TTC549 (cell line): ENCODE results near the gene CALR3.
"Not testable (repeated sequence)": the region's sequence is repeated elsewhere in the genome, so short reads cannot be mapped to it uniquely, and the experiment has no call there.

Experiments
- FAIRE-seq: peaks from 2 replicates; lab custom pipeline; 2012; peaks lifted over from hg19 to GRCh38; lab: Jason Lieb, UNC

The CALR3 gene, protein sequence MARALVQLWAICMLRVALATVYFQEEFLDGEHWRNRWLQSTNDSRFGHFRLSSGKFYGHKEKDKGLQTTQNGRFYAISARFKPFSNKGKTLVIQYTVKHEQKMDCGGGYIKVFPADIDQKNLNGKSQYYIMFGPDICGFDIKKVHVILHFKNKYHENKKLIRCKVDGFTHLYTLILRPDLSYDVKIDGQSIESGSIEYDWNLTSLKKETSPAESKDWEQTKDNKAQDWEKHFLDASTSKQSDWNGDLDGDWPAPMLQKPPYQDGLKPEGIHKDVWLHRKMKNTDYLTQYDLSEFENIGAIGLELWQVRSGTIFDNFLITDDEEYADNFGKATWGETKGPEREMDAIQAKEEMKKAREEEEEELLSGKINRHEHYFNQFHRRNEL

DNA sequence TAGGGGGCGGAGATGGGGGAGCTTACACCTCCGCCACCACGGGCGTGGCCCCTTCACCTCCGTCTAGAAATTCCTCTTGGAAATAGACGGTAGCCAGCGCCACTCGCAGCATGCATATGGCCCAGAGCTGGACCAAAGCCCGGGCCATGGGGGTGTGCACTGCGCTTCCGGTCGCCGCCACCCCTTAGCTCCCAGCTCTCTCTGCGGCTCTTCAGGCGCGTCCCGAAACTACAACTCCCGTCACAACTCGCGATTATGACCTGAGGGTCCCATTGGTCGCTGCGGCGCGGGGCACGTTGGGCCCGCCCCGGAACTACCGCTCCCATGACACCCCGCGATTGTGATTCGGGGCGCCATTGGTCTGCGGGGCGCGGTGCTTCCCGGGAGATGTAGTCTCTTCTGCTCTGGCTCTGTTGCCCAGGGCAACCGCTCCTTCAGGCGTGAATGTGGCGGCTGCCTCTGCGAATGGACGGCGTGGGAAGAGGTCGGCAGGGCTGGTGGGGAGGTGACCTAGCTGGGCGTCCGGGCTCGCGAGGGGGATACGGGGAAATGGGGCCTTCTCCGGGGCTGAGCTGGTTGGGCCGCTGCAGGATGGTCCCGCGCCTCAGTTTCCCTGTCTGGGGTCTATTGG is at the start of gene CALR3, which contains the start of gene C19orf44:
Gene CALR3, minus strand, starts transcription at position 186 of the 631 bp plus-strand sequence. Its CDS starts 38 bp downstream, at position 148.
Gene C19orf44, plus strand, starts transcription at position 413 of the 631 bp plus-strand sequence. CDS start 4,399 bp downstream, outside the sequence.
- peak; percentile 94 for FAIRE-seq

DNA sequence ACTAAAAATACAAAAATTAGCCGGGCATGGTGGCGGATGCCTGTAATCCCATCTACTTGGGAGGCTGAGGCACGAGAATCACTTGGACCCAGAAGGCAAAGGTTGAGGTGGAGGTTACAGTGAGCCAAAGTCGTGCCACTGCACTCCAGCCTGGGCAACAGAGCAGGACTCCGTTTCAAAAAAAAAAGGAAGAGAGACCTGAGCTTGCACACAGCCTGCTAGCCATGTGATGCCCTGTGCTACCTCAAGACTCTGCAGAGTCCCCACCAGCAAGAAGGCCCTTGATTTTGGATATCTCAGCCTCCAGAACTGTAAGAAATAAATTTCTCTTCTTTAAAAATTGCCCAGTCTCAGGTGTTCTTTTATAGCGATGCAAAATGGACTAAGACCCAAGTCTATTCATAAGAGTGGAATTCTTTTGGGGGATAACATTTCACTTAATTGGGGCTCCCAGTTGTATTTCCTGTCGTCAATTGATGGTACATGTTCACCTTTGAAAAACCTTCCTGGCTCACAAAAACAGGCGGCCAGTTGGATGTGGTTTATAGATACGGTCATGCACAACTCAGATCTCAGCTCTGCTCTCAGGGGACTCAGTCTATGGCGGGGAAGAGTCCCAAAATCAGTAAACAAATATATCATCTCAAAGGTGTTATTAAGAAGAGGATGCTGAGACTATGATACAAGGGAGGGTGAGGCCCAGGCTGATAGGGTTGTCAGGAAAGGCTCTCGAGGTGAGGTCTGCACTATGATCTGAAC is 48.7 kb upstream of the CALR3 start:
- no peak for FAIRE-seq

DNA sequence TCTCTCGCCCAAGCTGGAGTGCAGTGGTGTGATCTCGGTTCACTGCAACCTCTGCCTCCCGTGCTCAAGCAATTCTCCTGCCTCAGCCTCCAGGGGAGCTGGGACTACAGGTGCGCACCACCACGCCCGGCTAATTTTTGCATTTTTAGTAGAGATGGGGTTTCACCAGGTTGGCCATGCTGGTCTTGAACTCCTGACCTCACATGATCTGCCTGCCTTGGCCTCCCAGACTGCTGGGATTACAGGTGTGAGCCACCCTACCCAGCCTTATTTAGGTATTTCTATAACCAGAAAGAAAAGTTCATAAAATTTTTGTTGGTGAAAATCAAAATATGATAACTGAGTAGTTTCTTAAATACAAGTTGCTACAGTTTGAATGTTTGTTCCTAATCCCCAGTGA is 47.8 kb upstream of the CALR3 start:
- not testable (repeated sequence) for FAIRE-seq

DNA sequence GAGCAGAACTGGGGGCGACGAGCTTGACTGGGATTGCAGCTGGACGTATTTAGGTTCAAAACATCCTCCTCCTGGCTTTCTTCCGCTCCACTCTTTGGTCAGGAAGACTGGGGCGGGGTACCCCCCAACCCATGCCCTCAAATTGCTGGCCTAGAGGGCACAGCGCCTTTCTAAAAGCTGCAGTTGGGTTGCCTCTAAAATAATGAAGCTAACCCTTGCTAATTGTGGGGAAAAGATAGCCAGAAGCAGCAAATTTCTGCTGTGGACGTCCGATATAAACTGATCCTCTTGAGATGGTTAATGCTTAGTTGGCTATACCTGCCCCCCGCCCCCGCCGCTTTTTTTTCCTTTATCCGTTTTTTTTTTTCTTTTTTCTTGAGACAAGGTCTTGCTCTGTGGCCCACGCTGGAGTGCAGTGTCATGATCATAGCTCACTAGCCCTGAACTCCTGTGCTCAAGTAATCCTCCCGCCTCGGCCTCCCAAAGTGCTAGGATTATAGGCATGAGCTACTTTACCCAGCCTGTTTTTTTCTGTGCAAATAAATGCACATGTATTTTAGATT is 47.0 kb upstream of the CALR3 start:
- no peak for FAIRE-seq

DNA sequence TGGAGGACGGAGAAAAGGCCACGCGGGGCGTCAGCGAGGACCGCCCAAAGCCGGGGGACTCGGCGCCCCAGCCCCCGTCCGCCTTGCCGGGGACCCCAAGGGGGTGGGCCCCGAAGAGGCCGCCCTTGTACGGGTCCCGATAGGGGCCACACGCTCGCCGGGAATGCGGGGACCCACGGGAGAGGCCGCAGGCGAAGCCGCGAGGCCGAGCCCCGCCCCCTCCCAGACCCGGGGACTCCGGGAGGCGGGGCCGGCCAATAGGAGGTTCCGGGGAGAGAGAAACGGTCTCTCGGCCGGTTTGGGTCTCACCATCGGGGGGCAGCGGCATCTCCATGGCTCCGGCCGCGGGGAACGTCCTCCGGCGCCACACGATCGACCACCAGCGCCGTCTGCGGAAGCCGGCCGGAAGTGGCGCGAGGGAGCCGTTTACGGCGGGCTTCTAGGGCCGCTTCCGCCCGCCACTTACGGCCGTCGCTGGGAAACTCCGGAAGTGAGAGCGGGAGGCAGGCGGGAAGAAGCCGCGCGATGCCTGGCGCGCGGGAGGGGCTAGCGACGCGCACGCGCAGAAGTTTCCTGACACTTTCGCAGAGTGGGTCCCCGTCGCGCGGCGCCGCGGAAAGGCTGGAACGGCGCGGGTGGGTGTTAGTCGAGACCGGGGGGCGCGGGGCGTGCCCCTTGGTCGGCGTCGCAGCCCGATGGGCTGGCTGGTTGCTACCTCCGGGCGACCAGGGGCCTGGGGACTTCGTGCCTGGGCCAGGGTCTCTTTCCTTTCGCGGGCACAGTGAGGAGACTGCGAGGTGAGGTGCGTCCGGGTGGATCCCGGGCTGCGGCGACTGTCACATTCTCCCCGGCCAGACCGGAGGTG is 46.3 kb upstream of the CALR3 start, which contains the start of gene CHERP:
Gene CHERP, minus strand, starts transcription at position 393 of the 865 bp plus-strand sequence. Its CDS starts 59 bp downstream, at position 334.
- no peak for FAIRE-seq

DNA sequence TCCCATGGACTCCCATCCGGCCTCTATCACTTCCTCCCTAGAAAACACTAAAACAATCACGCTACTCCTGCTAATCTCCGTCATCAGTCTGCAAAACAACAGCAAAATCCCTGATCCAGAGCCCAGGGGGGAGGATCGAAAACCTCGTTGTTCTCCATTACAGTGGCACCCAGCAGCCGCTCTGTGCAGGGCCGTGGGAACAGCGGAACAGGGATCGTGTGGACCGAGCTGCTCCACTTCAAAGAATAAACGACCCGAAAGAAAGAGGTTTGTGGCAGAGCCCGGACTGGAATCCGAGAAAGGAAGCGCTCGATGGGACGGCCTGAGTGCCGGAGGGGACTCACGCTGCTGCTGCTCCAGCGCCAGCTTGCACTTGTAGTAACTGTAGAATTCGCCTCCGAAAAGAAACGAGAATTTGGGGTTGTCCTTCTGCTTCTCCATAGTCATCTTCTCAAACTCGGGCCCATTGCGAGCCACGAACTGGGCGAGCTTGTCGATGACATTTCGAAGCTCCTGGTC is 45.6 kb upstream of the CALR3 start:
- FAIRE-seq: no peak

DNA sequence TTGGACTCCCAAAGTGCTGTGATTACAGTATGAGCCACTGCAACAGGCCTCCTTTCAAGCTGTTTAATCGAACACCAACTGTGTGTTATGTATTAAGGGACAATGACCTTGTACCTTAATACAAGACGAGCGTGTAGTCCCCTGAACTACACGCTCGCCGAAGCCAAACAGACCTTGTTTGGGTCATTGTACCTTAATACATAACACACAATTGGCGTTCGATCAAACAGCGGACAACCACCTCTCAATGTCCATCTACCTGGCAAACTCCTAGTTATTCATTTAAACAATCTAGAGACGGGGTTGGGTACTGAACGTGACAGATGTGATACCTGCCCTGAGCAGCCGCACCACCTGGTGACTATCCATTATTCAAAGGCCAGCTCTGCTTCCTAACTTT is 45.0 kb upstream of the CALR3 start:
- FAIRE-seq: no peak

DNA sequence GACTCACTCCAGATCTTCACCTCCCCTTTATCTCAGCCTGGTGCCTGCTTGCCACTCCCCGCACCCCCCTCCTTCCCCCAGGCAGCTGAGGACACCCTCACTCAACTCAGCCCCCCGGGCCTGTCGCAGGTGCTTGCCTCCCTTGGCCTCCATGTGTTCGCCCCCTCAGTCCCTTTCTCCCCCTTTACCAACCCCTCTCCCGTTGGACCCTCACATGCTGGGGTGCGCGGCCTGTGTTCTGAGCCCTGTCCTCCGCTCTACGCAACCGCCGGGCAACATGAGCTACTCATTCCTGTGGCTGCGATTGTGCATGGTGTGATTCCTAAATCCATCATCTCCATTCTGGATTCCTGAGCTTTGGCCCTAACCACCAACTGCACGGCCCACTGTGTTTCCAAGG is 41.1 kb upstream of the CALR3 start:
- no peak for FAIRE-seq

DNA sequence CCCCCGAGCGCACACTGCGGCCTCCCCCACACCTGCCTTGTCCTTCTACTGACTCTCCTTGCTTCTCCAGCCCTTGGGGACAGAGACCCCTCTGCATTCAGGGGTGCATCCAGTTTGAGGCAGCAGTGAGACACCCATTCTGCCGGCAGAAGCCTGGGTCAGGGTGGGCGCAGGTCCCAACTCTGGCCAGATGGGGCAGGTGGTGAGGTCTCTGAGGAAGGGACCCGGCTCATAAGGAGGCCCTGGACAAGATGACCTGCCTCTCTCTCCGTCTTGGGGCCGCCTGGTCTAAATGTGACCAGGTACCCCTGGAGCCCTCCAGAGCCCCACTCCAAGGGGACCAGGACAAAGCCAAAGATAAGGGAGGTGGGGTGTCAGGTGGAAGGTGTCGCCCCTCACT is 40.2 kb upstream of the CALR3 start:
- no peak for FAIRE-seq

DNA sequence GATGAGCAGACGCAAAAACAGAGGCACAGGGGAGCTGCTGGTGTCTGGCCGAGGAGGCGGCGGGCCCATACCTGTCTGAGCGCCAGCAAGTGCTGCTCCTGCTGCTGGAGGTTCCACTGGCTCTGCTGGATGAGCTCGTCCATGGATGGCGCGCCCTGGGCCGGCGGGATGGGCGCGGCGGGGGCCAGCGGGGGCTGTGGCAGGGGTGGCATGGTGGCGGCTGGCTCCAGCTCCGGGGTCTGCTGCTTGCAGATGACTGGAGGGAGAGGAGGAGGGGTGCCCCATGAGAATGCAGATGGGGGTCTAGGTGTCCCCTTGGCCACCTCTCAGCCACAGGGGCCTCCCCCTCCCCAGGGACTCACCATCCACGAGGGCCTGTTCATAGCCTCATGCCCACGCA is 39.4 kb upstream of the CALR3 start:
- FAIRE-seq: no peak

DNA sequence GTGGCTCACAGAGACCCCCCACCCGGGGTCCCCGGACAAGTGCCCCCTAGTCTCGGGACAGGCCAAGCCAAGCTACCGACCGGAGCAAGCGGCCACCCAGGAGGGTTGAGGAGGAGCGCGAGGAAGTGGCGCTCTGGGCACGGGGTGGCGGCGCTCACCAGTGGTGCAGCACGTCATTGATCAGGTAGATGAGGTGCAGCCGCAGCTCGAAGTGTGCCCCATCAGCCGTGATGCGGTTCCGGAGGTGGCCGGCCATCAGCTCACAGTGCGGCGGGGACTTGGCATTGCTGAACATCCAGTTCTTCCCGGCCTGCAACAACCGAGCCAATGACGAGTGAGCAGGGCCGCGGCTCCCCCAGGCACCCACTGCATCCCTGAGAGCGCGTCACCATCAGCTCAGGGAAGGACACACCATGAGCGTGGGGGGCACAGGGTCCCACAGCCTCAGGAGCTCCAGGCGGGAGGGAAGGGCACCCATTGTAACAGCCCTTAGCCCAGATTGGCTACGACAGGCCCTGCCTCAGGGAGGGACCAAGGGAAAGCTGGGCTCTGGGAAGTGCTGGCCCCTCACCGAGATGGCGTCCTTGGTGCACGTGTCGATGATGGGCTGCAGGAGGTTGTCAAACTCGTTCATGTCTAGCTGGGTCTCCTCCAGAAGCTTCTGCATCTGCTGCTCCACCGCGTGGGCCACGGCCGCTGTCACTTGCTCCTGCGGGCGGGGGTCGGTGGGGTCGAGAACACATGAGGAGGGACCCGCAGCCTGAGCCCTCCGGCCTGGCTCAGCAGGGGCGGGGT is 36.7 kb upstream of the CALR3 start:
- FAIRE-seq: no peak

DNA sequence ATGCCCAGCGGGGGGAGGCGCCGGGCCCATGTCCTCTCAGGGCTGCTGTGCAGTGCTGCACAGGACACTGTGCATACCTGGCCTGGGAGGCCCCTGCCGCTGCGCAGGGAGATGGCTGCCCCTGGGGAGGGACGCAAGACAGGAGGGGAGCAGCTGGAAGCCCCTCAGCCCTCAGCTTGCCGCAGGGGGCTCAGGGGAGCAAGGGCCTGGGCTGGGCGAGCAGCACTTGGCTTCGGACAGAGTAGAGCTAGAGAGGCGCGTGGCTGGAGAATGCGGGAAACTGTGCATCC is 35.4 kb upstream of the CALR3 start:
- FAIRE-seq: no peak

DNA sequence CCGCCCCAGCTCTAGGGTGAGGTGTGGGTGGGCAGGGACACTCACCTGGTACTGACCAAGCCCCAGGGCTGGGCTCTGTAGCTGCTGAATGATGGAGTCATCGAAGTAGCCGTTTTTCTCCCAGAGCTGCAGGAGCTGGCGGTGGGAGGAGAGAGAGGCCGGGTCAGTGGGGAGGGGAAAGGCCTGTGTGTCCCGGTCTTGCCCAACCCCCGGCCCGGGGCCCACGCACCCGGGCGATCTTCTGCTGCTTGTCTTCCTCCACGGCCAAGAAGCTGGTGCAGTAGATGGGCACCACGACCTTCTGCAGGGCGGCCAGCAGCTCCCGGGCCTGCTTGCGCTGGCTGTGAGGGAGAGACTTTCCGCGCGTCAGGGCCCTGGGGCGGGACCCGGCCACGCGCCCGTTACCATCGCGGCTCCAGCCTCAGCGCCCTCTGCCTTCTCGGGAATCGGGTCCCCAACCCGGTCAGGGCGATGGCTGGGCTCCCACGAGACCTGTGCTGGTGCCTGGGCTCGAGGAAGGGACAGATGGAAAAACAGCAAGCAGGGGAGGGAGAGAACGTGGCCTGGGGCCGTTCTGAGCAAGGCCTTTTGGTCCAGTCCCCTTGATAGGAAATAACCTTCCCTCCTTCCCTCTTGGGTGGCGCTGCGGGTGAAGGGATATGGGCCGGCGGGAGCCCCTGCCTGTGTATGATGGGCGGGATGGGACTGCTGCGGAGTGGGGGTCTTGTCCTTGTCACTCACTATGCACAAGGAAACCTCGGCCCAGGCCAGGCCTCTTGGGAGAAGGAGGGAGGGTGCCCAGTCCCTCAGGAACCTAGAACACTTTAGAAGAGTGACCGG is 34.8 kb upstream of the CALR3 start:
- FAIRE-seq: no peak

DNA sequence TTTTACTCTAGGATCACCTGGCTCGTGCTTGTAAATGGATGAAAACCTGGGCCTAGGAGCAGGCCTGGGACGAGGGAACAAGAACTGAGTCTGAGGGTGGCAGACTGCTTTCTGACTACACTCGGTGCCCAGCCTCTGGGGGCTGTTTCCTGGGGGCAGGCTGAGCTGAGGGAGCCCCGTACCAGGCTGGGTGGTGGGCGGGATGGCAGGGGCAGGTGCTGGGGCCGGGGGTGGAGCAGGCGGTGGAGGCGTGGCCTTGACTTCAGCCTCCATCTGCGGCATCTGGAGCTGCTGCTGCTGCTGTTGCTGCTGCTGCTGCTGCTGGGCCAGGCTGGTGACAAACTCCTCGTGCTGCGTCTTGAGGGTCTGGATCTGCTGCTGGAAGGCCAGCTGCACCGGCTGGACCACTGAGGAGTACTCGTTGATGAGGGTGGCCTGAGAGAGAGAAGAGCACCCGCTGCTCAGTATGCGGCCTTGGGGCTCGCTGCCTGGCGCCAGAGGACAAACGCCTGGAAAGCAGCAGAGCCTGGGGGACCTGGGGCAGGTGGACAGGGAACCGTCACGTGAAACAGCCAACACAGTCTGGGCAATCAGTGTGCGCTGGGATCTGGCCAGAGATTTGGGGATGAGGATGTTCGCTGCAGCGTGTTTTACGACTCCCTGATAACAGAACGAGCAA is 33.6 kb upstream of the CALR3 start:
- FAIRE-seq: no peak

DNA sequence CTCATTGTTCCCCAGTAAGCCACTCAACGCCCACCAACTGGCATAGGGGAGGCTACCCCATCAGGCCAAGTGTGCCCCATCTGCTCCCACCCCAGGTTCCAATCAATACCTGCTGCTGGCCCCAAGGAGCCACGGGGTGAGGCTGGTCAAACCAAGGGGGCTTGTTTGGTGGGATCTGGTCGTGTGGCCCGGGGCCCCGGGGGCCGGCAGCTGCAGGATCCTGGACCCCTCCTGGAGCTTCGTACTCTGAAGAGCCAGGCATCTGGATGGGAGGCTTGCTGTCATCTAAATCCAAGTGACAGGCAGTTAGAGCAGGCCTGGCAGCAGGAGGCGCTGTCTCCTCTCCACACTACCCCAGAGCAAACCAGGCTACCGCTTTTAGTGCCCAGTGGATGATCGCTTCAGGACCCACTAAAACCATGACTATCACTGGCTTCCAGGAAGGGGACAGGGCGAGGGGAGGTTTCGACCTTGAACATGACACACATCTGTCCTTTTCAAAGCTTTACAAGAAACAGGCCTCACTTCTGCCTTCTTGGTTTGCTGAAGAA is 32.1 kb upstream of the CALR3 start:
- no peak for FAIRE-seq

DNA sequence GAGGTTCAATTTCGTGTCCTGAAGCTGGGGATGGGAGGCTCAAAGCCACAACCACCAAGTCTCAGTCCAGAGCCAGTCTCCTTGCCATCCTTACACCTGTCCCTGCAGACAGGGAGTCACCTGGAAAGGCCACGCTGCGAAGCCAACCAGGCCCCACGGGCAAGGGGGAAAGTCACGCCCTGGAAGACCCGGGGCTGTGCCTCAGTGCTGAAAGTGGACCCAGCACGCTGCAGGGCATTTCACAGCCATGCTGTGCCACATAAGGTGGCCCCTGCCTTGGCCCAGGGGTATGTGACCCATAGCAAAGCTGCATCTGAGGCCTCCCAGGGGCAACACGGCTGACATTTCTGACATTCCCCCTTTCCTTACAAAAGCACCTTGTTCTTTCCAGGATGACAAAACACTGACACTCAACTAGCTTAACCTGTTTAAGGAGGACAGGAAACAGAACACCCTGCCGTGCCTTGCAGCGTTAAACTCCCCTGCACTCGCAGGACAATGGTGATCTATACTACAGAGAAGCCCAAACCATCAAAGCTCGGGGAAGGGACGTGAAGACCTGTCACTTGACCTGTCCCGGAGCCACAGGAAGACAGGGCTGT is 31.5 kb upstream of the CALR3 start:
- FAIRE-seq: no peak

DNA sequence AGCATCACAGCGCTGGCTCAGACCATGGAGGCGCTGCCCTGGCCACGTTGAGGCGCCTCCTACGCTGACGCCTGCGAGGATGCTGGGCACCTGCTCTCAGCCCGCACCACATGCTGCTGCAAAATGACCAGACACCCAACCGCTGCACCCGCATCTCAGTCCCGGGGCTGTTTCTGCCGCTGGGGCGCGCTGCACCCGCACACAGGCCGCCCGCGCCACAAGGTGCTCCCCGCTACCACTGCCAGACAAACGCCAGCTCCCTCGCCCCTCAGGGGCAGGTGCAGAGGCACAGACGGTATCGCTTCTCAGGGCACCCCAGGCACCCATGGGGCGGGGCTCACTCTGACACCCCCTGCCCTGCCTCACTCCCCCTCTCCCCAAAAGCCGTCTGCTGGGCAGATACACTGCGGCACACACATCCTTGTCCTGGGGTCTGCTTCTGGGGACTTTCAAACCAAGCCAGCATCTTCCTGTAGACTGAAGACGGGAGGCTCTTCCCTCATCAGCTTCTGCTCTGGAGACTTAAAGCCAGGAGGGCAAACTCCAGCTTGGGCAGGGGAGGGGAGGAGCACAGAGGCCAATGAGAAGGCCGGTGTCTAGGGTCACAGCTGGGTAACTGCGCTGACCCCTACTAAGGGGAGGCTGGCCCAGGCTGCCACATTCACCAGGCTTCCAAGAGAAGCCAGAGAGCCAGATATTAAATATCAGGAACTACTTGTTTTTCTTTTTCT is 29.9 kb upstream of the CALR3 start:
- no peak for FAIRE-seq
